Right cardiac atrium (tissue), 5 donors: ENCODE results near the gene OR4D1. TPM values are rescaled to one million over a fixed set of nuclear protein-coding genes. Genes with fewer than 3 reads are reported as not detected.

Source experiments
- ATAC-seq, 2 donors: fragments of 200-7000 bp; cut with Tn5 transposase; one replicate each; pipeline versions ENCODE4 v1.8.0 to v1.9.1; 2020; ENCODE audit warnings: moderate library complexity in 2 of 2, mild to moderate bottlenecking in 1 of 2
- DNase-seq, 3 donors: peaks; one replicate each; pipeline ENCODE4 v3.0.0-alpha.2; 2020
- H3K27ac ChIP-seq: one replicate; pipeline ENCODE4 v1.5.1; 2013; ENCODE audit warnings: mild to moderate bottlenecking, low read length, control low read depth, moderate library complexity
- H3K27me3 ChIP-seq: one replicate; pipeline ENCODE4 v1.6.1; 2013; ENCODE audit not compliant: control insufficient read depth, insufficient read depth
- H3K4me1 ChIP-seq: one replicate; pipeline ENCODE4 v1.6.1; 2013; ENCODE audit warnings: low read length; ENCODE audit not compliant: control insufficient read depth, insufficient read depth
- H3K4me3 ChIP-seq: one replicate; pipeline ENCODE4 v1.5.1; 2013; ENCODE audit warnings: low read length, control low read depth
- H3K9me3 ChIP-seq: one replicate; pipeline ENCODE4 v1.6.1; 2013; ENCODE audit warnings: low read length; ENCODE audit not compliant: control insufficient read depth
- WGBS: extraction: QIAGEN DNeasy Blood & Tissue Kit; methylation state at CpG from one replicate; pipeline ENCODE4 v1.1.7; 2013; 5-methylcytosine and 5-hydroxymethylcytosine counted together
- intact Hi-C, 4 donors: fragments of 100-400 bp; cut with DNase I; formaldehyde crosslinking; loops; one replicate each; pipeline versions ENCODE4 v1.11.0 to v1.14.0; 2022 to 2023
- polyA plus RNA-seq: library from polyadenylated mRNA; stranded (reverse); fragments of 200-250 nt; gene quantifications from one replicate; pipeline ENCODE4 v1.2.3, GENCODE V29; 2013
- total RNA-seq, 4 donors: library from RNA; stranded (reverse); fragmentation: NEBNext Ultra II Directional; extraction: Animal tissue kit (Norgen Biotek cat#: 25700); gene quantifications; one replicate each; pipeline ENCODE4 v1.2.1, GENCODE V29; 2021
- donor health status: healthy with polysubstance abuse.
- donor health status: DM: no; HTN: yes; CAD: no.
- donor health status: DM: no; HTN: no; CAD: no.
- donor health status: DM: no; HTN: yes; CAD: no; lungs with severe emphysema.
- donor health status: DM: yes; HTN: yes; CAD: no.

OR4D1 gene
- total and polyA plus RNA-seq, 5 donors, result not detected

- Histone ChIP-seq H3K9me3 (no peaks in the 10 kb centered on the region), H3K4me1 (no peaks in the 10 kb centered on the region), H3K27me3 (no peaks in the 10 kb centered on the region), H3K4me3 (no peak overlapping the region), H3K27ac (no peak overlapping the region)
- intact Hi-C loops, result no loop called here
- DNase-seq (no peak), ATAC-seq (no peak)
- WGBS, result 70% methylated on average over 4 of the region's 4 CpGs
Measured at GRCh38 chr17:58181796-58182195, 33.6 kb downstream of the OR4D1 start.

- no peak overlapping the region for H3K27ac ChIP-seq
- H3K27me3 ChIP-seq, result no peaks in the 10 kb centered on the region
- intact Hi-C loops, result no loop called here
- no peak overlapping the region for H3K4me3 ChIP-seq
- DNase-seq (no peak), ATAC-seq (no peak)
- H3K9me3 ChIP-seq, result no peaks in the 10 kb centered on the region
- WGBS, result 74% methylated on average over 4 of the region's 4 CpGs
- H3K4me1 ChIP-seq, result no peaks in the 10 kb centered on the region
Measured at GRCh38 chr17:58183514-58183913, 35.3 kb downstream of the OR4D1 start.

- H3K27me3 ChIP-seq, result no peaks in the 10 kb centered on the region
- no peak for ATAC-seq
- H3K27ac ChIP-seq, result no peak overlapping the region
- H3K9me3 ChIP-seq, result no peaks in the 10 kb centered on the region
- no peaks in the 10 kb centered on the region for H3K4me1 ChIP-seq
- 65% methylated on average over 10 of the region's 10 CpGs for WGBS
- DNase-seq, result no peak
- intact Hi-C loops, result no loop called here
- no peak overlapping the region for H3K4me3 ChIP-seq
Measured at GRCh38 chr17:58184308-58184985, 36.3 kb downstream of the OR4D1 start.

- intact Hi-C loops, result no loop called here
- 65% methylated on average over 8 of the region's 8 CpGs for WGBS
Measured at GRCh38 chr17:58184986-58185761, 37.0 kb downstream of the OR4D1 start.

GRCh38 chr17:58186591-58186990 lies 38.4 kb downstream of the OR4D1 start:
- intact Hi-C loops, result no loop called here
- H3K9me3 ChIP-seq, result no peaks in the 10 kb centered on the region
- no peak for DNase-seq
- ATAC-seq, result no peak
- no peaks in the 10 kb centered on the region for H3K27me3 ChIP-seq
- no peak overlapping the region for H3K4me3 ChIP-seq
- no peak overlapping the region for H3K27ac ChIP-seq
- H3K4me1 ChIP-seq, result no peaks in the 10 kb centered on the region
- WGBS, result 85% methylated on average over 4 of the region's 4 CpGs

More at GRCh38 chr17:58184986-58185761, 37.0 kb downstream of the OR4D1 start:
- Histone ChIP-seq H3K4me1 (no peaks in the 10 kb centered on the region), H3K4me3 (no peak overlapping the region), H3K9me3 (no peaks in the 10 kb centered on the region), H3K27ac (no peak overlapping the region), H3K27me3 (no peaks in the 10 kb centered on the region)
- ATAC-seq, result no peak
- no peak for DNase-seq

- intact Hi-C loops, result no loop called here
- H3K27me3 ChIP-seq, result no peaks in the 10 kb centered on the region
- no peaks in the 10 kb centered on the region for H3K4me1 ChIP-seq
- H3K27ac ChIP-seq, result no peak overlapping the region
- no peak for DNase-seq
- no peaks in the 10 kb centered on the region for H3K9me3 ChIP-seq
- ATAC-seq, result no peak
- 91% methylated on average over 6 of the region's 6 CpGs for WGBS
- H3K4me3 ChIP-seq, result no peak overlapping the region
Measured at GRCh38 chr17:58187063-58187462, 38.9 kb downstream of the OR4D1 start.

GRCh38 chr17:58187675-58188074 lies 39.5 kb downstream of the OR4D1 start:
- Histone ChIP-seq H3K4me3 (no peak overlapping the region), H3K9me3 (no peaks in the 10 kb centered on the region), H3K27ac (no peak overlapping the region), H3K4me1 (no peaks in the 10 kb centered on the region), H3K27me3 (no peaks in the 10 kb centered on the region)
- WGBS, result 43% methylated on average over 7 of the region's 7 CpGs
- ATAC-seq (no peak), DNase-seq (no peak)
- intact Hi-C loops, result no loop called here

GRCh38 chr17:58189436-58190146 lies 41.4 kb downstream of the OR4D1 start:
- H3K4me1 ChIP-seq, result no peaks in the 10 kb centered on the region
- H3K9me3 ChIP-seq, result no peaks in the 10 kb centered on the region
- no peak overlapping the region for H3K4me3 ChIP-seq
- intact Hi-C loops, result no loop called here
- peak; percentile 52 to 65 for ATAC-seq
- WGBS, result 52% methylated on average over 11 of the region's 11 CpGs
- H3K27ac ChIP-seq, result no peak overlapping the region
- peak; percentile 72 to 76 (median 76) for DNase-seq
- no peaks in the 10 kb centered on the region for H3K27me3 ChIP-seq

GRCh38 chr17:58191241-58191896 lies 43.2 kb downstream of the OR4D1 start:
- H3K27me3 ChIP-seq, result no peaks in the 10 kb centered on the region
- DNase-seq, result no peak
- no peak overlapping the region for H3K4me3 ChIP-seq
- no peaks in the 10 kb centered on the region for H3K9me3 ChIP-seq
- no peaks in the 10 kb centered on the region for H3K4me1 ChIP-seq
- H3K27ac ChIP-seq, result no peak overlapping the region
- WGBS, result 33% methylated on average over 14 of the region's 14 CpGs
- intact Hi-C loops, result no loop called here
- ATAC-seq, result no peak

- intact Hi-C loops, result no loop called here
- no peak within 1 kb of the TSS for H3K4me3 ChIP-seq
- no peaks in the 10 kb centered on the region for H3K27me3 ChIP-seq
- 21% methylated on average over 6 of the region's 6 CpGs for WGBS
- ATAC-seq (no peak), DNase-seq (no peak)
- H3K27ac ChIP-seq, result no peak within 1 kb of the TSS
- H3K9me3 ChIP-seq, result no peaks in the 10 kb centered on the region
- no peaks in the 10 kb centered on the region for H3K4me1 ChIP-seq
Measured at GRCh38 chr17:58192612-58193011, 44.4 kb downstream of the OR4D1 start, which contains the start of gene EPX. Gene EPX (plus strand): TSS chr17:58192726. CDS start chr17:58192847, 121 bp downstream.
